ENCODE results near the gene EMC7. TPM values are rescaled to one million over a fixed set of nuclear protein-coding genes. Genes with fewer than 3 reads are reported as not detected.

The EMC7 gene
- total and polyA plus RNA-seq, 2 of the 13 experiments (the other 11 are each of a cell fraction or from before 2014, with no cell fraction given): 46.8 to 113 TPM

DNA sequence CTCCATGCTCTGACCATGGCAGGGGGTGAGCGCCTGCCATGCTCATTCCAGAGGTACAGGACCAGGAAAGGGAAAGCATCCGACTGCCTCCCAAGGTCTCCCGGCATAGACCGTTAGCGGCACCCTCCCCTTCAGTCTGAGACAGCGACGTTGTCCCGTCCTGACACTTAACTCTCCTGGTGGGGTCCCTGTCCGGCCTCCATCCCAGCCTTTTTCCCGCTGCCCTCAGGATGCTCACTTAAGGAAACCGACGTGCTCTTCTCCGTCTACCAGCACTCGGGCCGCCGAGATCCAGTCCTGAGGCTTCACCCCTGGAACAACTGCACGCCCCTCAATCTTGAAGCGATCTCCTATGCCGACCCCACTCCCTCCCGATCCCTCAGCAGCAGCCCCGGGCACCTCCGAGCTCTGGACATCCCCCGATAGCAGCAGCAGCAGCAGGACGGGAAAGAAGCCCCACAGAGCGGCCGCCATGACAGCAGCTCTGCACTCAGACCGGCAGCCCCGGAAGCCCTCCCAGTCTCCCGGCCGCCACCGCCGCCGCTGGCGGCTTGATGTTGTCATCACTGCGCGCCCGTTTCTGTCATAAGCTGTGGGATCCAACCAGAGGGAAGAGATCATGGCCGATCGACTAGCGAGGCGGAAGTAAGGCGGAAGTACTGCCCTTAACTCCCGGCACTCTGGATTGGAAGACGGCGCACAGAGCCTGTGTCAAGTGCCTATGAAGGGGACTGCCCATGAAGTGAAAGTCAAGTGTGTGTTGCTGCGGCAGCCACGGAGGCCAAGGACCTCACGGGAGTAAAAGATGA, at the start of gene EMC7, which contains the start of gene PGBD4 (continued):
- TF ChIP-seq, protein P1, sequence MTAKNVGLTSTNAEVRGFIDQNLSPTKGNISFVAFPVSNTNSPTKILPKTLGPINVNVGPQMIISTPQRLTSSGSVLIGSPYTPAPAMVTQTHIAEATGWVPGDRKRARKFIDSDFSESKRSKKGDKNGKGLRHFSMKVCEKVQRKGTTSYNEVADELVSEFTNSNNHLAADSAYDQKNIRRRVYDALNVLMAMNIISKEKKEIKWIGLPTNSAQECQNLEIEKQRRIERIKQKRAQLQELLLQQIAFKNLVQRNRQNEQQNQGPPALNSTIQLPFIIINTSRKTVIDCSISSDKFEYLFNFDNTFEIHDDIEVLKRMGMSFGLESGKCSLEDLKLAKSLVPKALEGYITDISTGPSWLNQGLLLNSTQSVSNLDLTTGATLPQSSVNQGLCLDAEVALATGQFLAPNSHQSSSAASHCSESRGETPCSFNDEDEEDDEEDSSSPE (CRISPR knock-in tag; IDR thresholded peaks at IDR 0.05): peak; percentile 61
- peak; percentile 95 for TF ChIP-seq THAP11 (CRISPR knock-in tag; IDR thresholded peaks at IDR 0.05)
- peak; percentile 69; the same call in 1 of the 2 replicates for TF ChIP-seq ZMAT3 (CRISPR knock-in tag; conservative IDR thresholded peaks at IDR 0.05)
- no peak; the same call in 1 of the 2 replicates for TF ChIP-seq ZNF12 (CRISPR knock-in tag; IDR thresholded peaks at IDR 0.05)
- TF ChIP-seq TOPORS (CRISPR knock-in tag; IDR thresholded peaks at IDR 0.05): peak; percentile 77; the same call in 1 of the 2 replicates
- TF ChIP-seq ARNT (IDR thresholded peaks at IDR 0.05): no peak
- TF ChIP-seq, protein P2, sequence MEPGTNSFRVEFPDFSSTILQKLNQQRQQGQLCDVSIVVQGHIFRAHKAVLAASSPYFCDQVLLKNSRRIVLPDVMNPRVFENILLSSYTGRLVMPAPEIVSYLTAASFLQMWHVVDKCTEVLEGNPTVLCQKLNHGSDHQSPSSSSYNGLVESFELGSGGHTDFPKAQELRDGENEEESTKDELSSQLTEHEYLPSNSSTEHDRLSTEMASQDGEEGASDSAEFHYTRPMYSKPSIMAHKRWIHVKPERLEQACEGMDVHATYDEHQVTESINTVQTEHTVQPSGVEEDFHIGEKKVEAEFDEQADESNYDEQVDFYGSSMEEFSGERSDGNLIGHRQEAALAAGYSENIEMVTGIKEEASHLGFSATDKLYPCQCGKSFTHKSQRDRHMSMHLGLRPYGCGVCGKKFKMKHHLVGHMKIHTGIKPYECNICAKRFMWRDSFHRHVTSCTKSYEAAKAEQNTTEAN (CRISPR knock-in tag; conservative IDR thresholded peaks at IDR 0.05): no peak
- TF ChIP-seq, protein P3, sequence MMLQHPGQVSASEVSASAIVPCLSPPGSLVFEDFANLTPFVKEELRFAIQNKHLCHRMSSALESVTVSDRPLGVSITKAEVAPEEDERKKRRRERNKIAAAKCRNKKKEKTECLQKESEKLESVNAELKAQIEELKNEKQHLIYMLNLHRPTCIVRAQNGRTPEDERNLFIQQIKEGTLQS (CRISPR knock-in tag; IDR thresholded peaks at IDR 0.05): no peak
- TF ChIP-seq, protein P4, sequence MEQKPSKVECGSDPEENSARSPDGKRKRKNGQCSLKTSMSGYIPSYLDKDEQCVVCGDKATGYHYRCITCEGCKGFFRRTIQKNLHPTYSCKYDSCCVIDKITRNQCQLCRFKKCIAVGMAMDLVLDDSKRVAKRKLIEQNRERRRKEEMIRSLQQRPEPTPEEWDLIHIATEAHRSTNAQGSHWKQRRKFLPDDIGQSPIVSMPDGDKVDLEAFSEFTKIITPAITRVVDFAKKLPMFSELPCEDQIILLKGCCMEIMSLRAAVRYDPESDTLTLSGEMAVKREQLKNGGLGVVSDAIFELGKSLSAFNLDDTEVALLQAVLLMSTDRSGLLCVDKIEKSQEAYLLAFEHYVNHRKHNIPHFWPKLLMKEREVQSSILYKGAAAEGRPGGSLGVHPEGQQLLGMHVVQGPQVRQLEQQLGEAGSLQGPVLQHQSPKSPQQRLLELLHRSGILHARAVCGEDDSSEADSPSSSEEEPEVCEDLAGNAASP (CRISPR knock-in tag; IDR thresholded peaks at IDR 0.05; ENCODE audit: borderline replicate concordance): no peak
- no peak for TF ChIP-seq ZNF883 (CRISPR knock-in tag; IDR thresholded peaks at IDR 0.05; ENCODE audit: not compliant biosample characterization)
- TF ChIP-seq, protein P5, sequence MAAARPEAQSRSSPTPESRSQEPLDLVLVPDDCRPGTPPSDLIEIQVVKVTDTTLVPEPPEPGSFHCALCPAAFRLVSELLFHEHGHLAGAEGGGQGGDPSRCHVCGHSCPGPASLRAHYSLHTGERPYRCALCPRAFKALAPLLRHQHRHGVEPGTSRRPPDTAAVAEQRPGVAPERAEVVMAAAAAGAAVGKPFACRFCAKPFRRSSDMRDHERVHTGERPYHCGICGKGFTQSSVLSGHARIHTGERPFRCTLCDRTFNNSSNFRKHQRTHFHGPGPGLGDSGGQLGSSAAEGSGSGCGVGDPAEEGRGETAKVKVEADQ (CRISPR knock-in tag; IDR thresholded peaks at IDR 0.05; ENCODE audit: borderline replicate concordance): peak; percentile 71; the same call in 1 of the 2 replicates
- peak; percentile 83 for TF ChIP-seq NFRKB (IDR thresholded peaks at IDR 0.05)
- no peak for TF ChIP-seq SCMH1 (CRISPR knock-in tag; IDR thresholded peaks at IDR 0.05; ENCODE audit: borderline replicate concordance)
- no peak for TF ChIP-seq TMF1 (CRISPR knock-in tag; IDR thresholded peaks at IDR 0.05; ENCODE audit: low read depth)
- TF ChIP-seq, protein P6, sequence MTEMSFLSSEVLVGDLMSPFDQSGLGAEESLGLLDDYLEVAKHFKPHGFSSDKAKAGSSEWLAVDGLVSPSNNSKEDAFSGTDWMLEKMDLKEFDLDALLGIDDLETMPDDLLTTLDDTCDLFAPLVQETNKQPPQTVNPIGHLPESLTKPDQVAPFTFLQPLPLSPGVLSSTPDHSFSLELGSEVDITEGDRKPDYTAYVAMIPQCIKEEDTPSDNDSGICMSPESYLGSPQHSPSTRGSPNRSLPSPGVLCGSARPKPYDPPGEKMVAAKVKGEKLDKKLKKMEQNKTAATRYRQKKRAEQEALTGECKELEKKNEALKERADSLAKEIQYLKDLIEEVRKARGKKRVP (CRISPR knock-in tag; IDR thresholded peaks at IDR 0.05): no peak
- TF ChIP-seq PRMT3 (CRISPR knock-in tag; IDR thresholded peaks at IDR 0.05; ENCODE audit: borderline replicate concordance, low read depth): no peak
- no peak for TF ChIP-seq SETDB1 (CRISPR knock-in tag; IDR thresholded peaks at IDR 0.05; ENCODE audit: borderline replicate concordance)
- no peak for TF ChIP-seq WIZ (CRISPR knock-in tag; IDR thresholded peaks at IDR 0.05)
- TF ChIP-seq ATF7-NPFF (CRISPR knock-in tag; IDR thresholded peaks at IDR 0.05; ENCODE audit: low read depth): 0 out of 2 replicates have a peak, but pooled peaks have one; percentile 29
- TF ChIP-seq PLRG1 (conservative IDR thresholded peaks at IDR 0.05): no peak
- no peak for TF ChIP-seq ZNF562 (CRISPR knock-in tag; IDR thresholded peaks at IDR 0.05; ENCODE audit: borderline replicate concordance)
- no peak for TF ChIP-seq TBP (CRISPR knock-in tag; IDR thresholded peaks at IDR 0.05)
- no peak for TF ChIP-seq ZNF234 (CRISPR knock-in tag; conservative IDR thresholded peaks at IDR 0.05)
- TF ChIP-seq ZNF251 (CRISPR knock-in tag; IDR thresholded peaks at IDR 0.05): no peak
- TF ChIP-seq HOXA9 (CRISPR knock-in tag; IDR thresholded peaks at IDR 0.05; ENCODE audit: borderline replicate concordance): no peak

Data from HepG2 (cell line).